ENCODE measurements around the gene CNTNAP2. TPM values are rescaled to one million over a fixed set of nuclear protein-coding genes. Genes with fewer than 3 reads are reported as not detected.

The CNTNAP2 gene
- total and polyA plus RNA-seq, 2 of the 8 experiments (the other 6 are each of a cell fraction or from before 2014, with no cell fraction given): 27.9 to 71.0 TPM

DNA sequence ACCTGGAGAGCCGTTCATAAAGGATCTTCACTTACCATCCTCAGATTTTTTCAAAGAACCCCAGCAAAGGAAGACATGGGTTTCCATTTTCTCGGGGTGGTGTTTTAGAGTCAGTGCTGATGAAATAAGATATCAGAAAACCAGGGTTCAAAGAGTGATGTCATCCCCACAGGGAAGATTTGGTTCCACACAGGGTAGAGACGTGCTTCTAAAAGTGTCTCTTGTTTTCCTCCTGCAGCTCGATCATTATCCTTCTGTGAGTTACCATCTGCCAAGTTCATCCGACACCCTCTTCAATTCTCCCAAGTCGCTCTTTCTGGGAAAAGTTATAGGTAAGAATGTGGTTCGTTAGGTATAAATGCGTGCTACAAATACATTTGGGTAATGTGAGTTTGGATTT is 2150.2 kb downstream of the CNTNAP2 start (continued):
- TF ChIP-seq TEAD4 (IDR thresholded peaks at IDR 0.05; ENCODE audit: low read depth, low read length) (no peak), CTBP2 (IDR thresholded peaks at IDR 0.05; ENCODE audit: borderline replicate concordance, insufficient read depth, insufficient read length, low read length) (no peak), CREB1 (IDR thresholded peaks at IDR 0.05) (no peak)
